HT1080 (cell line): ENCODE data around the gene NUCKS1. TPM values are rescaled to one million over a fixed set of nuclear protein-coding genes. Genes with fewer than 3 reads are reported as not detected.

ENCODE experiments used
- DNase-seq: peaks from one replicate; pipeline ENCODE4 v3.0.0-alpha.2; 2015; ENCODE audit warnings: low read depth
- small RNA-seq: library from RNA; depleted of rRNA; stranded (forward); fragments of <200 nt; gene quantifications from one replicate; pipeline ENCODE3, GENCODE V24; 2014
- total RNA-seq: library from RNA; depleted of rRNA; stranded (reverse); fragments of >200 nt; shearing (Covaris generic); gene quantifications from 2 replicates; pipeline ENCODE4 v1.2.3, GENCODE V29; 2014; rRNA removed

The NUCKS1 gene
- total RNA-seq, 1 experiment from 2014 or later: 147 TPM

DNA sequence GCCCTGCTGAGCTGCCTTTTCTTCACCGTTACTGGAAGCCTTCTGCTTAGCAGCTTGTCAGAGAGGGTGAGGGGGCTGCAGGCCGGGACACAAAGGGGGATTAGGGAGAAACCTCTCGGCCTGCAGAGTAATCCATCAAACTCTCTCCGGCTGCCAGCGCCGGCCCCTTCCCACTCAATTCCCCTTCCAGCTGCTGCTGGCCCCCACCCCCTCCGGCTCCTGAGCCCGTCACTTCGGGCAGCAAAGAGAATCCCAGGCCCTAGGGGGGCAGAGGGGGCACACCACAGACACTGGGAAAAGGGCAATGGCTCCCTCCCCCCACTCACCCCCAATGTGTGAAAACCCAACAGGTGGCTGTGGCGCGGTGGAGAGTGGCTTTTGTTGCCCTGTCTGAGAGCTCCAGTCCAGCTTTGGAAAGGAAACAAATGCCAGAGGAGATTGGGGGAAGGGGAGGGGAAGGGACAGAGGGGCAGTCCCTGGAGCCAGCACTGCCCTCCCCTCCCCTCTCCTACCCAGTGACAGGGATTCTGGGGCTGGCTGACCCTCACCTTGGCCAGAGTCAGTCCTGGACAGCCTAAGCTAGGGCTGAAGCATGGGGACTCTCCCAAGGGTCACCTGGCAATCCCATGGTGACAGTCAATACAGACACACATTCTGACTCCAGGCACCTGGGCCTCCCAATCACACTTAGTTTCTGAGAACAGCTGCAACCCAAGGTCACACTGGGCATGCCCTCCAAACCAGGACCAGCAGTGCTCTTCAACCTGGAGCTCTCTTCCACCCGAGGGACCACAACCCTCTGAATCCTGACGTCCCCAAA lies 79.2 kb downstream of the NUCKS1 start:
- DNase-seq: no peak

DNA sequence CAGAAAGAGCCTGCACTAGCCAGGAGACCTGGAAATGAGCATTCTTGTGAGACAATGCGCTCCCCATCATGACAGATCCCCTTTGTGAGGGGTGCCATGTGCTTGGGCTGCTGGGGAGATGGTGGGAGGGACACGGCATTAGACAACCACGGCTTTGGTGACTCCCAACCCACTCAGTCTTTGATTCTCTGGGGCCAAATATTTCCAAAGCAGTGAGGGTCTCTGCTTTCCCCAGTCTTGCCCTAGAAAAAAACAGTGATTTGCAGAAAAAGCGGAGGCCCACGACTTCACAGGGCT lies 79.9 kb downstream of the NUCKS1 start:
- no peak for DNase-seq

DNA sequence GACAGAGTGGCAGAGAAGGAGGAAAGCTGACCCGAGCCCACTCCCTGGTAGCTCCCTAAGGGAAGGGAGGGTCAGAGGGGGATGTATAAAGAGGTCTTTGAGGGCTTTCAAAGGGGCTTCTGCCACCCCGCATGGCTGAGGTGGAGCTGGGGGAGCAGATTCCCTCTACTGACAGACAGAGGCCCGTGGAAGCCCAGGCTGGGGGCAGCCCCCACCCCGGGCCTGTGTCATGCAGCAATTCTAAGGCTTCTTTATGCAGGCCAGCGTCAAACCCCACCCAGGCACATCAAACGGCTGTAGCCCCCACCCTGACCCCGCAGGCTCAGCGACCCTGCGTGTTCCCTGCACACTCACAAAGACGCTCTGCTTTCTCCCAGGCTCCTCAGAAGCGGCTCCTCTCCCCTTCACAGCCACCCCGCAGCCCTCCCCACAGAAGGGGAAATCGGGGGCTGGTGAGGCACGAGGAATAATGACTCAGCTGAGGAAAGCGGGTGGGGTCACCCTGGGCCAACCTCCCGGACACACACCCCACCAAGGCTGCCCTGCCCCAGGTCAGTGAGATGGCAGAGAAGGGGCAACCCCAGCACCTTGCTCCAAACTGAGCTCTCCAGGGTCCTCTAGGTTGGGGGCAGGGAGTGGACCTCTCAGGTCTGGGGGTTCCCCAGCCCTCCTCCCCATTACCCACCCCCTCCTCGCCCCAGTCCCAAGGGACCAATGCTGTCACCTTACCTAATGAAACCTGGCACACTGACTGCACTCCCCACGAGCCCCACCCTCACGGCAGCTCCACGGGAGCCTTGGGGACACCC lies 80.4 kb downstream of the NUCKS1 start:
- peak; percentile 44 for DNase-seq

DNA sequence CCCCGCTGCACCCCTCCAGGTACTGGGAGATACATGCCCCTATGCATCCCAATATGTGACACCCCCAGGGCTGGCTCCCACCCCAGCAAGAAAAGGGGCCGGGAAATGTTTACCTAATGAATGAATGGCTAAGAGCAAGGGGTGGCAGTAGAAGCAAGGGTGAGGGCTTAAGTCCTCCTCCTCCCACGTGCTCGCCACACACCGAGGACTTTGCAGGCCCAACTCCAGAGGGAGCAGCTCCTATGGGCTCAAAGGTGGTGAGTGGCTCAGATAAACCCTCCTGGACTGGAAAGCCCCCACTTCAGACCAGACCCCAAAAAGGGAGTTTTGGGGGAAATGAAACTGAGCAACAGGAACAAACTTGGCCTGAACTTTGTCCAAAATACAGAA lies 81.0 kb downstream of the NUCKS1 start:
- DNase-seq: no peak

DNA sequence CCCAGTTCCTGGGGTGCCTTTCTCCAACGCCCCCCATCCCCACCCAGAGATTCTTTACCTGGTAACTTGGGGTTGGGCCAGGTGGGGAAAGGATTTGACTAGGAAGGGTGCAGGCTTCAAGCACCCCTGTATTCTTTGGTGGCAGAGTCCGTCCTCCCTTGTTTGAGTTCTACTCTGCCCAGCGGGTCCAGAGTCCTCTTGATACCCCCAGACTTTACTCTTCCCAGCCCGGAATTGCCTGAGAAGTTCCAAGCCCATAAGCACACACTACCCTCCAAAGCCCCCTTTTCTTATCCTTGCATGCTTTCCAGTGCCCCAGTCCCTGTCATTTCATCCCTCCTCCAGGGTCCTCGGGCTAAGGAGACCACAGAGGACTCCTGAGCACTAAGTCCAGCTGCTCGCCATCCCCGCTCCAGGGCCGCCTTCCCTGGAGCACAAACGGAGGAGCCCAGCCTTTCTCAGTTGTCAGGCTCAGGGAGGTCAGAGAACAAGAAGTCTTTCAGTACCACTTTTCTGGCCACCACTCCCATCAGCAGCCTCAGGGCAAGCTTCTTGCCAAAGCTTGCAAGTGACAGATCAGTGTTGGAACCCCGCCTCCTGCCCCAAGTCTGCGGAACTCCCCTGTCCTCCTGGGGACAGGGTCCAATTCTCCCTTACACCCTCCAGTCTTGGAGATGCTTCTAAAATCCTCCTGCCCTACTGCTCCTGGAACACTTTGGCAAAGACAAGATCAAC lies 81.9 kb downstream of the NUCKS1 start:
- no peak for DNase-seq

DNA sequence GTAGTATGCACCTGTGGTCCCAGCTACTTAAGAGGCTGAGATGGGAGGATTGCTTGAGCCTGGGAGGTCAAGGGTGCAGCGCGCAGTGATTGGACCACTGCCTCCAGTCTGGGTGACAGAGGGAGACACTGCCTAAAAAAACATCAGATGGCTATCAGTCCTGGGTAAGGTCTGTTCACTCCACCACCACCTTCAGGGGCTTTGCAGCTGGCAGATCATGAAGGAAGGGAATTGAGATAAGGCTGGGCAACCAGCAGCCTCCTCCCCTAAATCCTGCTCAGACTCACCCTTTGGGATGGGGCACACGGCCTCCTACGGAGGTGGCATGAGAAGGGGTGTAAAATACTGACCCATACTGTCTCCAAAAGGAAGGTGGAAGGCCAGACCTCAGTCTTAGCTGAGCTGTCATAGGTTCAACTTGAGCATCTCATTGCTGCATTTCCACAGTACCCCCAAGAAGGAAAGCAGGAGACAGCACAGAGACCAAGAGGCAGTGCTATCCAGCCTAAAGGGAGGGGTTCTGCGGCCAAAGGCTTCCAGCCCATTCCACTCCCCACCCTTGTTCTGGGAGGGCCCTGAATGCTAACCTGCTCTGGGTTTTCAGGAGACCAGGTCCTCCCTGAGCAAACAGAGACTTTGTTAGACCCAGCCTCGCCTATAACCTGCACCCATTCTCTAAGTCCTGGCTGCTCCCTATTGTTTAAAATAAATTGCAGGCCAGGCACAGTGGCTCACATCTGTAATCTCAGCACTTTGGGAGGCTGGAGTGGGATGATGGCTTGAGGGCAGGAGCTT lies 83.4 kb downstream of the NUCKS1 start:
- DNase-seq: no peak

DNA sequence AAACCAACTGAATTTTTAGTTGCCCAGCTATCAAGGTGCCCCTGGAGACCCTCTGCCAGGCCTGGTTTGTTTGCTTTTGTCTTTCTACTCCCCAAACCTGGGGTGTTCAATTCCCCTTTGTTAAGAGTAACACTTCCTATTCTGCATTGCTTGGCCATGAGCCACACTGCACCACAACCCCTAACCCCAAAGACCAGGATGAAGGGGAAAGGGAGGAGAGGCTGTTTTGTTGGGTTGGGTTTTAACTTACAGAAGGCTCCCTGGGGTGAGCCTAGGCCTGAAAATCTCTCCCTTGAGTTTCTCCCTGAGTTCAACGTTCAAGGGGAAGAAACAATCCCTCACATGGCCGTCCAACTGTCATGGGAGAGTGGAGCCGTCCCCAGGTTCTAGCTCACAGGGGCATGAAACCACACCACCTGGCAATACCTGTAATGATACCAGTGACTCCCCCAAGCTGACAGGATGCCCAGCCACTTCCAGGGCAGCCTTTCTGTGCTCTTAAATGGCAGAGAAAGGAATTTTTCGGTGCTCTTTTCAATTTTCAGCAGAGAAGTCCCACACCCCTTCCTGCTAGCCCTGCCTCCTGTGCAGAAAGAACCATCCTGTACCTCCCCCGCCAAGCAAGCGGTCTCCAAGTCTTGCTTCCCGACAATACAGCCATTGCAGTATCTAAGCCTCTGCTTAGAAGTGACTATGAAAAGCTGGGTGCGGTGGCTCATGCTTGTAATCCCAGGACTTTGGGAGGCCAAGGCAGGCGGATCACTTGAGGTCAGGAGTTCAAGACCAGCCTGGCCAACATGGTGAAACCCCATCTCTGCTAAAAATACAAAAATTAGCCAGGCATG lies 84.6 kb downstream of the NUCKS1 start:
- DNase-seq: no peak

DNA sequence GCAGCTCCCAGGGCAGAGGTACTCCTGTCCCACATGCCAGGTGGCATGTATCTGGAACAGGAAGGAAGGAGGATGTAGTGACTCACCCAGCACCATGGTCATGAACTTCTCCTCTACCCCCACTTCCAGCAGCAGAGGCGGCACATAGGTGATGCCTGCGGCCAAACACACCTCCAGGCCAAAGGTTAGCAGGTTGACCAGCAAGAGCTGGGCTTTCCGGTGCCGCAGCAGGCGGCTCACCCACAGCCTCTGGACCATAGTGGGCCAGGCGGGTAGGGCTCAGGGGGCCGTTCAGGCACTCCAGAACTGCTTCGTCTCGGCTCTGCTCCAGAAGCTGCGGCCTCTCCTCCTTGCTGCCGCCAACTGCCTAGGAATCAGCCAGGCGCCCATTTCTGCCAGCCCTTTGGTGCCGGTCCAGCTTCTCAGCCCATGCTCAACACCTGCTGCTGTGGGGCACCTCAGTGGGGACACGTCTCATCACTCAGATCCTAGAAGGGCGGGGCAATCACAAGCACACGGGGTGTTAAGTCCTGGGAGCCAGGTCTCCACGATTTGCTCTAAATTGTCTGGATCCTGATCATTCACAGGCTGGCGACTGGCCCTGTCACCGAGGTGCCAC lies 85.5 kb downstream of the NUCKS1 start:
- DNase-seq: peak; percentile 62

DNA sequence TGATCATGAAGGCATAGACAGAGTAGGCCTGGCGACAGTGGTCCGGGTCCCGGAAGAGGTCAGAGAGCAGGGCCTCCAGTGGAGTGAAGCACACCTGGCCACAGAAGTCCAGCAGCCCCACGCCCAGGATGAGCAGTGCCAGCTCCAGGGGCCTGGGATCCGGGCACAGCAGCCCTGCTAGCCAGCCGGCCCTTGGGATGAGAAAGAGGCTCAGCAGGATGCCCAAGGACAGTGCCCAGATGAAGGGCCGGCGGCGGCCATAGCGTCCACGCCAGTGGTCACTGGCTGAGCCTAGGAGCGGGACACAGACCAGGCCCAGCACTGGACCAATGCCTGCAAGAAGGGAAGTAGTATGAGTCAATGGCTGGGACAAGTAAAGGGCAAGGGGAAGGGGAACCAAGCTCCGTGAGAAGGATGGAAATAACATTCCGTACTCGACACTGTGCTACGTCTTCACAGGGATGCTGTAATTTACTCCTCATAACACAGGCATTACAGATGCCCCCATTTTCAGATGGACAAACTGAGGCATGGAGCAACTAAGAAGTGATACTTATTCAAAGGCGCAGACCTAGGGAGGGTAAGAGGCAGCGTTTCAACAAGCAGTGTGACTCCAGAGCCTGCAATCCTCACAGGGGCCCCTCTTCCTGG lies 86.6 kb downstream of the NUCKS1 start:
- DNase-seq: no peak

Small RNA genes within 50 kb of the gene (small RNA-seq; reads per million reads assigned to genes)
- gene RF00017 (not detected), gene RF00139 (0.07 reads per million)

Other genes with a start within 250 kb of the NUCKS1 start
- 0.87 and 1.7 TPM in 2 replicates for gene CDK18, start 245.5 kb downstream of the NUCKS1 start, total RNA-seq
- gene ELK4, start 118.2 kb downstream of the NUCKS1 start, total RNA-seq: 9.0 and 13.9 TPM in 2 replicates
- gene SLC45A3, start 69.7 kb downstream of the NUCKS1 start, total RNA-seq: 10.7 and 13.2 TPM in 2 replicates
- 18.8 and 22.9 TPM in 2 replicates for gene RAB29, start 25.3 kb upstream of the NUCKS1 start, total RNA-seq
- gene SLC41A1, start 63.0 kb upstream of the NUCKS1 start, total RNA-seq: 12.1 and 17.5 TPM in 2 replicates
- not detected in 2 replicates for gene PM20D1, start 100.0 kb upstream of the NUCKS1 start, total RNA-seq
- 0.03 and 0.10 TPM in 2 replicates for gene SLC26A9, start 193.3 kb upstream of the NUCKS1 start, total RNA-seq